Tibial artery (tissue), 4 donors: Measurements from ENCODE around the gene UBXN1.

Source experiments
- DNase-seq, 2 donors: peaks; one replicate each; pipeline ENCODE4 v3.0.0-alpha.2; 2019
- H3K27ac ChIP-seq, 2 donors: fragments of 200-600 bp; sonication (generic) in 1 of 2; 1 replicate in 1 of 2; 2 replicates in 1 of 2; pipeline ENCODE4 v1.5.1; 2018 to 2019; ENCODE audit warnings: mild to moderate bottlenecking in 1 of 2
- H3K27me3 ChIP-seq, 2 donors: fragments of 200-600 bp; sonication (generic) in 1 of 2; one replicate each; pipeline versions ENCODE4 v1.5.1 to v1.6.0; 2016 to 2019
- H3K36me3 ChIP-seq, 3 donors: fragments of 200-600 bp; sonication (generic) in 2 of 3; one replicate each; pipeline ENCODE4 v1.5.1; 2016 to 2019; ENCODE audit warnings: mild to moderate bottlenecking in 2 of 3
- H3K4me1 ChIP-seq, 4 donors: fragments of 200-600 bp; sonication (generic) in 2 of 4; 1 replicate in 3 of 4; 2 replicates in 1 of 4; pipeline ENCODE4 v1.5.1; 2016 to 2019
- H3K4me3 ChIP-seq, 2 donors: fragments of 200-600 bp; sonication (generic) in 1 of 2; 1 replicate in 1 of 2; 2 replicates in 1 of 2; pipeline ENCODE4 v1.5.1; 2018 to 2019; ENCODE audit warnings: mild to moderate bottlenecking in 2 of 2
- H3K9me3 ChIP-seq, 3 donors: fragments of 200-600 bp; sonication (generic) in 1 of 3; one replicate each; pipeline ENCODE4 v1.5.1; 2016 to 2019
- CTCF ChIP-seq, 2 experiments: fragments of 200-600 bp in 1 of 2; fragments of 450-650 bp in 1 of 2; IDR thresholded peaks; one replicate each; pipeline ENCODE4 v1.5.1; 2017 to 2019; ENCODE audit warnings: antibody characterized with exemption in 2 of 2, mild to moderate bottlenecking in 1 of 2, moderate library complexity in 1 of 2
- intact Hi-C: fragments of 100-400 bp; cut with DNase I; formaldehyde crosslinking; loops from one replicate; pipeline ENCODE4 v1.15.0; 2023; ENCODE audit warnings: low total_unique reads

UBXN1 gene

GRCh38 chr11:62678770-62679696 lies at the start of gene UBXN1:
Gene UBXN1 (minus strand): TSS chr11:62679073. CDS start chr11:62678923, 150 bp downstream.
- Histone ChIP-seq H3K27me3 (no peaks in the 10 kb centered on the region), H3K9me3 (no peaks in the 10 kb centered on the region), H3K36me3 (peaks cover 14 to 37% (median 21%) of the 10 kb centered on the region in 3 donors), H3K4me1 (peaks cover 0 to 30% (median 20%) of the 10 kb centered on the region in 4 donors), H3K4me3 (peak within 1 kb of the TSS; percentile 91 to 97), H3K27ac (peak within 1 kb of the TSS; percentile 86 to 93)
- intact Hi-C loops: no loop called here
- peak; percentile 93 to 94 for DNase-seq
- TF ChIP-seq CTCF (IDR thresholded peaks at IDR 0.05): no peak

- Histone ChIP-seq H3K9me3 (no peaks in the 10 kb centered on the region), H3K4me3 (peak within 1 kb of the TSS; percentile 85 to 89), H3K4me1 (peaks cover 0 to 58% (median 44%) of the 10 kb centered on the region in 4 donors), H3K27ac (peak within 1 kb of the TSS; percentile 88 to 90), H3K27me3 (no peaks in the 10 kb centered on the region), H3K36me3 (peaks cover 12 to 30% (median 13%) of the 10 kb centered on the region in 3 donors)
- intact Hi-C loops: loop anchor here (1.0 kb wide), 1 partner anchor 26 kb away; the partner anchor contains the start of gene ZBTB3
- TF ChIP-seq CTCF (IDR thresholded peaks at IDR 0.05): no peak
- peak; percentile 93 to 94 for DNase-seq
Observed at GRCh38 chr11:62728171-62728988, 49.5 kb upstream of the UBXN1 start, which contains the start of gene TTC9C. Gene TTC9C (plus strand): TSS chr11:62728486. CDS start chr11:62728849, 363 bp downstream.

GRCh38 chr11:62727872-62728170 lies 48.9 kb upstream of the UBXN1 start:
- peaks cover 0 to 62% (median 46%) of the 10 kb centered on the region in 4 donors for H3K4me1 ChIP-seq

GRCh38 chr11:62727165-62727871 lies 48.4 kb upstream of the UBXN1 start, which contains the start of gene HNRNPUL2:
Gene HNRNPUL2 (minus strand): TSS chr11:62727457. CDS start chr11:62727156, 301 bp downstream.
- peaks cover 20 to 31% (median 20%) of the 10 kb centered on the region in 3 donors for H3K36me3 ChIP-seq
- TF ChIP-seq CTCF (IDR thresholded peaks at IDR 0.05): no peak
- H3K4me1 ChIP-seq: peaks cover 0 to 62% (median 46%) of the 10 kb centered on the region in 4 donors
- no peaks in the 10 kb centered on the region for H3K9me3 ChIP-seq
- intact Hi-C loops: no loop called here
- DNase-seq: peak; percentile 97 to 99
- H3K27ac ChIP-seq: peak within 1 kb of the TSS; percentile 88 to 90
- H3K27me3 ChIP-seq: no peaks in the 10 kb centered on the region
- peak within 1 kb of the TSS; percentile 85 to 89 for H3K4me3 ChIP-seq

More at GRCh38 chr11:62727872-62728170, 48.9 kb upstream of the UBXN1 start:
- no peak for TF ChIP-seq CTCF (IDR thresholded peaks at IDR 0.05)
- no peaks in the 10 kb centered on the region for H3K27me3 ChIP-seq
- H3K27ac ChIP-seq: peak overlapping the region; percentile 88 to 90
- peaks cover 15 to 30% (median 15%) of the 10 kb centered on the region in 3 donors for H3K36me3 ChIP-seq
- intact Hi-C loops: loop anchor here (1.0 kb wide), 1 partner anchor 26 kb away; the partner anchor contains the start of gene ZBTB3
- H3K4me3 ChIP-seq: peak overlapping the region; percentile 85 to 89
- DNase-seq: peak; percentile 87 to 93
- no peaks in the 10 kb centered on the region for H3K9me3 ChIP-seq

- Histone ChIP-seq H3K4me1 (peaks cover 0 to 62% (median 44%) of the 10 kb centered on the region in 4 donors), H3K27me3 (no peaks in the 10 kb centered on the region), H3K36me3 (peaks cover 25 to 31% (median 25%) of the 10 kb centered on the region in 3 donors), H3K9me3 (no peaks in the 10 kb centered on the region), H3K4me3 (peak overlapping the region; percentile 85 to 89), H3K27ac (peak overlapping the region; percentile 88 to 90)
- no peak for TF ChIP-seq CTCF (IDR thresholded peaks at IDR 0.05)
- DNase-seq: no peak
- intact Hi-C loops: no loop called here
Observed at GRCh38 chr11:62726915-62727164, 48.0 kb upstream of the UBXN1 start.
